OCI-M2 (cell line): Measurements from ENCODE around the gene MEIS3.
"Not testable (repeated sequence)": the region's sequence is repeated elsewhere in the genome, so short reads cannot be mapped to it uniquely, and the experiment has no call there.

ENCODE experiments used
- DNase-seq: peaks from one replicate; lab custom pipeline; 2025; ENCODE audit not compliant: unreplicated experiment; lab: John Stamatoyannopoulos, UW

The MEIS3 gene

DNA sequence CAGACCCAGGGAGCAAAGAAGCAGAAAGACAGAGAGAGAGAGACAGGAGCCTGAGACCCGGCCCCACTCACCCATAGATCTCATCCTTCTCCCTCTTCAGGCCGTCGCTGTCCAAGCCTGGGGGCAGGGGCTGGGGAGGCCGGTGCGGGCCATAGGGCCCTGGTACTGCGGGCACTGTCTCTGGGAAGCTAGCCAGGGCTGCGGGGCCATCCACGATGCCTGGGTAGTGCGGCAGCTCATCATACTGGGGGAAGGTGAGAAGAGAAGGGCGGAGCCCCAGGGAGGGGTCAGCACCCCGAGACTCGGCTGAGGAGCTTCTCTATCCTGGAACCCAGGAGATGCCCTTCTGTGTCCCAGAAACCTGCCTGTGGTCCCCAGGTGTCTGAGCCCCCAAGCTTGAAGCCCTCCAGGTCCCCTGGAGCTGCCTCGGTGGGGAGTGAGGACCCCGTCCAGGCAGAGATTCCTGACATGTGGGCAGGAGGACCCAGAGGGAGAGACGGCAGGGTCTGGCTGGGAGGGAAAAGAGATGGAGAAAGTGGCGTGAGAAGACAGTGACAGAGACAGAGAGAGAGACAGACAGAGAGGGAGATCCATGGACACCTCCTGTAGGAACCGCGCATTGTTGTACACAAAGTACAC, 2.1 kb downstream of the MEIS3 start:
- DNase-seq: no peak

GRCh38 chr19:47416643-47416985, 2.7 kb downstream of the MEIS3 start:
- no peak for DNase-seq

- DNase-seq: no peak
Observed at GRCh38 chr19:47415953-47416642, 3.2 kb downstream of the MEIS3 start.

- DNase-seq: no peak
Observed at GRCh38 chr19:47414469-47414868, 4.9 kb downstream of the MEIS3 start.

- DNase-seq: no peak
Observed at GRCh38 chr19:47413941-47414340, 5.4 kb downstream of the MEIS3 start.

DNA sequence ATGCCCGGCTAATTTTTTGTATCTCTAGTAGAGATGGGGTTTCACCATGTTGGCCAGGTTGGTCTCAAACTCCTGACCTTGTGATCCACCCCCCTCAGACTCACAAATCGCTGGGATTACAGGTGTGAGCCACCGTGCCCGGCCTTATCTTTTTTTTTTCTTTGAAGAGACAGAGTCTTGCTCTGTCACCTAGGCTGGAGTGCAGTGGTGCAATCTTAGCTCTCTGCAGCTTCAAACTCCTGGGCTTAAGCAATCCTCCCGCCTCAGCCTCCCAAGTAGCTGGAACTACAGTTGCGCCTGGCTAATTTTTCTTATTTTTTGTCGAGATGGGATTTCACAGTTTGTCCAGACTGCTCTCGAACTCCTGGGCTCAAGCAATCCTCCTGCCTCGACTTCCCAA, 7.6 kb downstream of the MEIS3 start:
- DNase-seq: not testable (repeated sequence)

DNA sequence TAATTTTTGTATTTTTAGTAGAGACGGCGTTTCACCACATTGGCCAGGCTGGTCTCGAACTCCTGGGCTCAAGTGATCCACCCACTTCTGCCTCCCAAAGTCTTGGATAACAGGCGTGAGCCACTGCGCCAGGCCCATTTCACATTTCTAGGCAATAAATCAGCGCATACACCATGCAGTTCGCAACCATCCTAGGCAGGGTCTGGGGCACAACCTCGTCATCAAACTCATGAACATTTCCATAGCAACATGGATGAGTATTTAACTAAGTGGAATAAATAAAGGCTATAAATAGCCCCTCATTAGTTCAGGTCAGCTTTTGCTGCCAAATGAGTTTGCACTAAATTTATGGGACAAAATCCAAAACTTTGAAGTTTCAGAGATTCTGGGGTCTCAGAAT, 8.2 kb downstream of the MEIS3 start:
- DNase-seq: no peak

DNA sequence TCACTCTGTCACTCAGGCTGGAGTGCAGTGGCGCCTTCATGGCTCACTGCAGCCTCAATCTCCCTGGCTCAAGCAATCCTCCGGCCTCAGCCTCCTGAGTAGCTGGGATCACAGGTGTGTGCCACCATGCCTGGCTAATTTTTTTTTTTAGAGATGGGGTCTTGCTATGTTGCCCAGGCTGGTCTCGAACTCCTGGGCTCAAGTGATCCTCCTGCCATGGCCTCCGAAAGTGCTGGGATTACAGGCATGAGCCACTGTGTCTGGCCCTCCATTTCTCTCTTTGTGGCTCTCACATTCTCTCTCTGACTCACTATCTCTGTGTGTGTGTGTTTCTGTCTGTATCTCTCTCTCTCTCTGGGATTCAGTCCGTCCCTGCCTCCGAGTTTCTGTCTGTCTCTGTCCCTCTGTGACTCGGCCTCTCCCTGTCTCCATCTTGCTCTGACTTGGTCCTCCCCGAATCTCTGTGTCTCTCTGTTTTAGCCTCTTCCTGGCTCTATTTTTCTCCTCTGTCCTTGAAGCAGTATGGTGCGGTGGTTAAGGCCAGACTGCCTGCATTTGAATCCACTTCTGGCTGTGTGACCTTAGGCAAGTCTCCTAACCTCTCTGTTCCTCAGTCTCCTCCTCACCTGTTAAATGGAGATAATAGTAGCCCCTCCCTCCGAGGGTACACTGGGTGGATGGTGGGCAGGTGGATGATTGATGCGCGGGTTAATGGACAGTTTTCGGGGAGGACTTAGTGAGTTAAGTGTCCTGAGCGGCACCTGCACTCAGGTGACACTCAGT, 11.0 kb downstream of the MEIS3 start:
- no peak for DNase-seq

DNA sequence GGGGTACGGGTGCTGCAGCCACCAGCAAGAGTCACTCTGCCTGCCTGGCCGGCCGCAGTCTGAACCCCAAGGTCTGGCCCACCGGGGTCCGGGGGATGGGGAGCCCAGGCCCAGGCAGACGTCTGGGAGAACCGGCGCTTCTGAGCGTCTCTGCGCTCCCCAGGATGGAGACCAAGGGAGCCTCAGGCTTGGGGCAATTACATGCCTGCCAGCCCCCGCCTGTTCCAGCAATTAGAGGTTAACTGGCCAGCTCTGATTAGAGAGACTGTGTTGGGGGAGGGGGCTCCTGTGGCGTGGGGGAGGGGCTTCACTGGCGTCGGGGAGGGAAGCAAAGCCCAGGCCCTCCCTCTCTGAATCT, 11.9 kb downstream of the MEIS3 start:
- DNase-seq: no peak

GRCh38 chr19:47406711-47407416, 12.5 kb downstream of the MEIS3 start:
- DNase-seq: no peak

DNA sequence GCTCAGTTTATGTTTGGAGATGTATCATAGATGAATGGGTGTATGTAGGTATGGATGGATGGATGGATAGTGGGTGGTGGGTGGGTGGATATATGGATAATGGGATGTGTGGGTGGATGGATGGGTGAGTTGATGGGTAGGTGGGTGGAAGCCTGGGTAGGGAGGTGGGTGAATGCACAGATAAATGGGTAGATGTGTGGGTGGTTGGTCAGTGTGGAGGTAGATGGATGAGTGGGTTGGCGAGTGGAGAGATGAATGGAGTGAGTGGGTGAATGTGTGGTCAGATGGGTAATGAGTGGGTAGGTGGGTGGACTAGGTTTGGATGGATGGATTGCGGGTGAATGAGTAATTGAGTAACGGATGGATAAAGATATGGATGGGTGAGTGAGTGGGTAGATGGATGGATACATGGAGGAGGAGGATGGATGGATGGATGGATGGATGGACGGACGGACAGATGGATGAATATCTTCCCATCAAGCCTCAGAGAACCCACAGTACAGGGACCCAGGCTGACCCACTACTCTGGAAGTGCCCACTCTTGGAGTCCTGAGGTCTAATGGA, 13.4 kb downstream of the MEIS3 start:
- no peak for DNase-seq

GRCh38 chr19:47405197-47405550, 14.2 kb downstream of the MEIS3 start:
- DNase-seq: no peak

DNA sequence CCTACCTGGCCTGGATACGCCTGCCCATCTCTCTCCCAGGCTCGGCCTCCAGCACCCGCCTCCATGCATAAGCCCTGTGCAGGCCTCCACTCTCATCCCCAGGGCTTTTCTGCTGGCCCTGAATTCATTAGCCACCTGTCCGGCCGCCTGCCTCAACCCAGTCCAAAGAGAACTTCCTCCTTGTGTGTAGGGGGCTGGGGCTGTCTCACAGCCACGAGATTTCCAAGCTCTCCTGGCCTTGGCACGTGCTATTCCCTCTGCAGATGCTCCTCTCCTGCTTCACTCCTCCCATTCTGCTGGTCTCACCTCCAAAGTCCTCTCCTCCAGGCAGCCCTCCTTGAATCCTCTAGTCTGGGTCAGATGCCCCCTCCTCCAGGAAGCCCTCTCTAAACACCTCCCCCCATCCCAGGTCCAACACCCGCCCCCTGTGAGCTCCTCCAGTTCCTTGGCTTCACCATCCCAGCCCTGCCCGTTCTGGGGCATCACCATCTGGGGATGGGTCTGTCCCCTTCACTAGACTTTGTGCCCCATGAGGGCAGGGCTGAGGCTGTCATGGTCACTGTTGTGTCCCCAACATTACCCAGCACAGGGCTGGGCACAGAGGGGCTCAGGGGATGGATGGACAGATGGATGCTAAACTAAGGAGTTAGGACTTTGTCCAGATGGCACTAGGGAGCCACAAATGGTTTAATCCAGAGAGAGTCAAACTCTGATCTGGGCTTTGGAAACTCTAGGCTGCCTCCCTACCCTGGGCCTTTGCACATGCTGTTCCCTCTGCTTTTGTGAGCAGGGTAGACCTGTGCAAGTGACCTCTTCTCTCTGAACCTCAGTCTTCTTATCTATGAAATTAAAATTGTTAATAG, 14.8 kb downstream of the MEIS3 start:
- no peak for DNase-seq

DNA sequence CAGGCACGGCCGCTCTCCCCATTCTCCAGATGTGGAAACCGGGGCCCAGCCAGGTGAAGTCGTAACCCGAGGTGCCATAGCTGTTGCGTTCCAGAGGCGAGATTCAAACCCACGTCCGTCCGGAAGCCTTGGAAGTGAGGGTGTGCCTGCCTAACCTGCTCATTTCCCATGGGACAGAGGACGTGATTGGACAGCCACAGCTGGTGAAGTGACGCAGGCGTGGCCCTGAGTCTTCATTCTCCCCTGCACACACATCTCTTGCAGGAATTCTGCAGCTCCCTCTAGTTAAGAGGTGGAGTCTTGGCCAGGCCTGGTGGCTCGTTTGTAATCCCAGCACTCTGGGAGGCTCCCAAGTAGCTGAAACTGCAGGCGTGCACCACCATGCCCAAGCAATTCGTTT, 16.8 kb downstream of the MEIS3 start:
- DNase-seq: no peak

- DNase-seq: no peak
Observed at GRCh38 chr19:47398707-47399597, 20.4 kb downstream of the MEIS3 start.

DNA sequence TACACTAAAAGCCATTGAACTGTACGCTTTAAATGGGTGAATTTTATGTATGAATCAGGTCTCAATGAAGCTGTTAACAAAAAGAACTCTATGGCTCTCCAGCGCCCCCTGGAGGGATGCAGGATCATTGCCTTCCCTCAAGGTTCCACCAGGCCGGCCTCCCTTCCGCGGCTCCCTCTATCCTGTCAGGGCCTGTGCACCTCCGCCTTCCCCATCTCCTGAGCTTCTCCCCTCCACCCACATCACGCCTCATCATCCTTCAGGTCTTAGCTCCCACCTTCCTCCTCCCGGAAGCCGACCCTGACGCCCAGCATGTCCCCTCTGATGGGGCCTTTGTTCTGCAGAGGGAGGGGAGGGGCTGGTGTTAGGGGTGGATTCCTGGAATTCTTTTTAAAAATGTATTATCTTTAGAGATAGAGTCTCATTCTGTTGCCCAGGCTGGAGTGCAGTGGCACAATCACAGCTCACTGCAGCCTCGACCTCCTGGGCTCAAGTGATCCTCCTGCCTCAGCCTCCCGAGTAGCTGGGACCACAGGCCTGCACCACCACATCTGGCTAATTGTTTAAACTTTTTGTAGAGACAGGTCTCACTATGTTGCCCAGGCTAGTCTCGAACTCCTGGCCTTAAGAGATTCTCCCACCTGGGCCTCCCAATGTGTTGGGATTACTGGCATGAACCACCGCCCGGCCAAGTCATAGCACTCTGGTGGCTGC, 27.7 kb downstream of the MEIS3 start:
- peak; percentile 41 for DNase-seq

- no peak for DNase-seq
Observed at GRCh38 chr19:47390533-47391488, 28.5 kb downstream of the MEIS3 start.

DNA sequence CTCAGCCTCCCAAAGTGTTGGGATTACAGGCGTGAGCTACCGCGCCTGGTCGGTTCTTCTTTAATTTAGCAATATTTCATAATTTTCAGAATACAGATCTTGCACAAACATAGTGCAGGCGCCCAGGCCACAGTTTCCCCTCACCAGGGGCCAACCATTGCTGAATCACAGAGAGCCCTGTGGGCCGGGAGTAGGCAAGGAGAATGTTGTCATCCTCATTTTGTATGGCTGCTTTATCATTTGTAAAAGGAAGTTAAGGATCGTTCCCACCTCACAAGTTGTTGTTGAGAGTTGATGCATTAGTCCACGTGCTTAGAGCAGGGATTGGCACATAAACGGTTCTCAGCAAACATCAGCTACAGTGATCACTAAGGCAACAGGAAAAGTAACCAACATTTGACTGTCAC, 30.2 kb downstream of the MEIS3 start:
- DNase-seq: no peak
